SU-DHL-6 (cell line): Measurements from ENCODE around the gene SPDEF.

Source experiments
- H2AFZ ChIP-seq: fragments of 200-600 bp; sonication (generic); 2 replicates; pipeline ENCODE4 v1.6.1; 2014; ENCODE audit warnings: low read depth, mild to moderate bottlenecking, moderate library complexity, mixed read lengths, antibody characterized with exemption, low read length; ENCODE audit not compliant: severe bottlenecking
- H3F3A ChIP-seq: fragments of 200-600 bp; shearing (Covaris generic); 2 replicates; pipeline ENCODE4 v1.6.0; 2016; ENCODE audit warnings: antibody characterized with exemption, mild to moderate bottlenecking; ENCODE audit not compliant: insufficient read depth
- H3K27ac ChIP-seq: fragments of 200-600 bp; sonication (generic); 2 replicates; pipeline ENCODE4 v1.5.1; 2016; ENCODE audit warnings: low read depth, mild to moderate bottlenecking, low read length, moderate library complexity, mixed read lengths
- H3K27me3 ChIP-seq: fragments of 200-600 bp; sonication (generic), shearing (Covaris generic); 2 replicates; pipeline ENCODE4 v1.6.0; 2014; ENCODE audit warnings: mild to moderate bottlenecking, low read length
- H3K36me3 ChIP-seq: fragments of 200-600 bp; sonication (generic); 2 replicates; pipeline ENCODE4 v1.6.1; 2014; ENCODE audit warnings: mild to moderate bottlenecking, low read length, mixed read lengths
- H3K4me2 ChIP-seq: fragments of 300-600, 200-600 bp; shearing (Covaris generic), sonication (generic); 2 replicates; pipeline ENCODE4 v1.6.0; 2014; ENCODE audit warnings: low read length, low read depth, mild to moderate bottlenecking; ENCODE audit not compliant: poor library complexity, severe bottlenecking
- H3K4me3 ChIP-seq: fragments of 200-600 bp; sonication (generic); 2 replicates; pipeline ENCODE4 v1.5.1; 2014; ENCODE audit warnings: antibody characterized with exemption, low read length, mild to moderate bottlenecking, mixed read lengths; ENCODE audit not compliant: insufficient read depth, poor library complexity, severe bottlenecking
- H3K79me2 ChIP-seq: fragments of 200-600 bp; sonication (generic); 2 replicates; pipeline ENCODE4 v1.6.1; 2014; ENCODE audit warnings: mild to moderate bottlenecking, low read length, moderate library complexity; ENCODE audit not compliant: insufficient read depth
- H3K9ac ChIP-seq: fragments of 200-600 bp; sonication (generic); 2 replicates; pipeline ENCODE4 v1.7.0; 2014; ENCODE audit warnings: mild to moderate bottlenecking, low read length
- H3K9me2 ChIP-seq: fragments of 200-600 bp; sonication (generic); replicated peaks from 2 replicates; pipeline ENCODE4 v1.6.1; 2014; ENCODE audit warnings: low read length; ENCODE audit not compliant: insufficient read depth
- H3K9me3 ChIP-seq: fragments of 200-600 bp; sonication (generic); 2 replicates; pipeline ENCODE4 v1.6.1; 2014; ENCODE audit warnings: low read length, mixed read lengths; ENCODE audit not compliant: insufficient read depth
- H4K20me1 ChIP-seq: fragments of 200-600 bp; sonication (generic); 2 replicates; pipeline ENCODE4 v1.6.1; 2014; ENCODE audit warnings: low read depth, mild to moderate bottlenecking, antibody characterized with exemption, low read length, moderate library complexity, mixed read lengths
- EZH2phosphoT487 ChIP-seq: fragments of 200-600 bp; sonication (generic), shearing (Covaris generic); conservative IDR thresholded peaks from 2 replicates; pipeline ENCODE4 v1.6.1; 2018; ENCODE audit warnings: mild to moderate bottlenecking, antibody characterized with exemption, low read length, moderate library complexity, mixed read lengths
- TF ChIP-seq, protein P1 (sequence below): fragments of 200-600 bp; sonication (generic); IDR thresholded peaks from one replicate; pipeline ENCODE4 v1.5.1; 2017; ENCODE audit warnings: antibody characterized with exemption, mild to moderate bottlenecking, low read length, moderate library complexity; ENCODE audit not compliant: insufficient read depth, poor library complexity, severe bottlenecking

Gene SPDEF

DNA sequence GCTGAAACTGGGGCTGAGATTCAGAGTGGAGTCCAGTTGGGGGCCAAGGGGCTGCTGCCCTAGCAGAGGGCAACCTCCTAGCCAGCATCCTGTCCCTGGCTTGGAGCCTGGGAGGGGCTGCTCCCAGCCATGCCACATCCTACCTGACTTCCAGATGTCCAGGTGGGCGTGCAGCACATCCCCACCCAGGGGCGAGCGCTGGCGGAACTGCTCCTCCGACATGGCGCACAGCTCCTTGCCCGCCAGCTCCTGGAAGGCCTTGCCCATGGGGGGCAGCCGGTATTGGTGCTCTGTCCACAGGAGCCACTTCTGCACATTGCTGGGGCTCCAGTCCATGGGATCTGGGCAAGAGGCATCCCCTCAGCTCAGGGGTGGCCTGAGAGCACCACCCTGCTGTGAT, 15.3 kb downstream of the SPDEF start:
- Histone ChIP-seq H3K9ac (no peak overlapping the region), H3K27me3 (no peaks in the 10 kb centered on the region), H3K27ac (no peak overlapping the region), H3K4me2 (no peak overlapping the region), H3K9me2 (no peaks in the 10 kb centered on the region), H3K9me3 (no peaks in the 10 kb centered on the region), H2AFZ (no peak overlapping the region), H3K36me3 (no peaks in the 10 kb centered on the region), H3K4me3 (no peak overlapping the region), H3K79me2 (no peaks in the 10 kb centered on the region), H3F3A (no peaks in the 10 kb centered on the region), H4K20me1 (no peaks in the 10 kb centered on the region)
- no peak for TF ChIP-seq EZH2phosphoT487
- TF ChIP-seq, protein P1, sequence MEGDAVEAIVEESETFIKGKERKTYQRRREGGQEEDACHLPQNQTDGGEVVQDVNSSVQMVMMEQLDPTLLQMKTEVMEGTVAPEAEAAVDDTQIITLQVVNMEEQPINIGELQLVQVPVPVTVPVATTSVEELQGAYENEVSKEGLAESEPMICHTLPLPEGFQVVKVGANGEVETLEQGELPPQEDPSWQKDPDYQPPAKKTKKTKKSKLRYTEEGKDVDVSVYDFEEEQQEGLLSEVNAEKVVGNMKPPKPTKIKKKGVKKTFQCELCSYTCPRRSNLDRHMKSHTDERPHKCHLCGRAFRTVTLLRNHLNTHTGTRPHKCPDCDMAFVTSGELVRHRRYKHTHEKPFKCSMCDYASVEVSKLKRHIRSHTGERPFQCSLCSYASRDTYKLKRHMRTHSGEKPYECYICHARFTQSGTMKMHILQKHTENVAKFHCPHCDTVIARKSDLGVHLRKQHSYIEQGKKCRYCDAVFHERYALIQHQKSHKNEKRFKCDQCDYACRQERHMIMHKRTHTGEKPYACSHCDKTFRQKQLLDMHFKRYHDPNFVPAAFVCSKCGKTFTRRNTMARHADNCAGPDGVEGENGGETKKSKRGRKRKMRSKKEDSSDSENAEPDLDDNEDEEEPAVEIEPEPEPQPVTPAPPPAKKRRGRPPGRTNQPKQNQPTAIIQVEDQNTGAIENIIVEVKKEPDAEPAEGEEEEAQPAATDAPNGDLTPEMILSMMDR: no peak

DNA sequence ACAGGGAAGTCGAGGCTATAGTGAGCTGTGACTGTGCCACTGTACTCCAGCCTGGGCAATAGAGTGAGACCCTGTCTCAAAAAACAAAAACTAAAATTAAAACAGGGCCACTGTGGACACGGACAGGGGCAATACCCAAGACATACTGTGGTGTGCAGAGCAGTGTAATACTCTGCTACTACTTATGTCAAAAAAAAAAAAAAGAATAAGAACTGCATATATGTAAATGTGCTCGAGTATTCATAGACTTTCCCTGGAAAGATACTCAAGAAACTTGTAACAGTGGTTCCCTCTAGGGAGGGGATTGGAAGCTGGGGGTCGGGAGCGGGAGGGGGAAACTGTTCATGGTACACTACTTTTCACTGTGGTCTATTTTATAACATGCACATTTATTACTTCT, 15.9 kb downstream of the SPDEF start:
- Histone ChIP-seq H4K20me1 (no peaks in the 10 kb centered on the region), H3K9me3 (no peaks in the 10 kb centered on the region), H3K27ac (no peak overlapping the region), H3K36me3 (no peaks in the 10 kb centered on the region), H3F3A (no peaks in the 10 kb centered on the region), H2AFZ (no peak overlapping the region), H3K79me2 (no peaks in the 10 kb centered on the region), H3K27me3 (no peaks in the 10 kb centered on the region), H3K4me2 (no peak overlapping the region), H3K4me3 (no peak overlapping the region), H3K9me2 (no peaks in the 10 kb centered on the region), H3K9ac (no peak overlapping the region)
- TF ChIP-seq, protein P1: no peak
- no peak for TF ChIP-seq EZH2phosphoT487

GRCh38 chr6:34539181-34539580, 16.9 kb downstream of the SPDEF start:
- no peak overlapping the region for H3K4me3 ChIP-seq
- no peak for TF ChIP-seq EZH2phosphoT487
- no peaks in the 10 kb centered on the region for H3F3A ChIP-seq
- no peaks in the 10 kb centered on the region for H3K9me3 ChIP-seq
- no peaks in the 10 kb centered on the region for H3K79me2 ChIP-seq
- H3K9ac ChIP-seq: no peak overlapping the region
- no peak overlapping the region for H3K27ac ChIP-seq
- no peaks in the 10 kb centered on the region for H3K9me2 ChIP-seq
- H3K27me3 ChIP-seq: no peaks in the 10 kb centered on the region
- no peaks in the 10 kb centered on the region for H4K20me1 ChIP-seq
- no peak overlapping the region for H3K4me2 ChIP-seq
- H3K36me3 ChIP-seq: no peaks in the 10 kb centered on the region
- no peak overlapping the region for H2AFZ ChIP-seq

DNA sequence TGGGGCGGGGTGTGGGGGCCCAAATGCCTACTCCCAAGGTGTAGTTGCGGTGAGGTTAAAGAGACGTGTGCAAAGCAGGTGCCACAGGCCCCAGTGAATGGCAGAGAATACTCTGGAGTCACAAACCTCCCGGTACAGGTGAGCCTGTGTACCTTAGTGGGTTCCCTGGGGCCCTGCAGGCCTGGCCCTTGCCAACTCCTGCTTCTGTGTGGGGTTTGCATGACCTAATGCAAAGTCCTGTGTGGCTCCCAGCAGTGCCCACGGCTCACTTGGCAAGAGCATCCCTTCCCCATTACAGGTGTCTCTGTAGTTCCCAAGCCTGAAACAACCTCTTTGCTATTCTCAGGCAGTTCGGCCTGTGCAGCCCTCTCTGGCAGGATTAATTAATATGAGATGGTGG, 17.5 kb downstream of the SPDEF start:
- no peaks in the 10 kb centered on the region for H3F3A ChIP-seq
- H3K4me3 ChIP-seq: no peak overlapping the region
- no peaks in the 10 kb centered on the region for H4K20me1 ChIP-seq
- H3K27me3 ChIP-seq: no peaks in the 10 kb centered on the region
- H3K4me2 ChIP-seq: no peak overlapping the region
- H3K36me3 ChIP-seq: no peaks in the 10 kb centered on the region
- no peak overlapping the region for H3K9ac ChIP-seq
- no peaks in the 10 kb centered on the region for H3K9me3 ChIP-seq
- TF ChIP-seq EZH2phosphoT487: no peak
- TF ChIP-seq, protein P1: no peak
- no peaks in the 10 kb centered on the region for H3K9me2 ChIP-seq
- no peak overlapping the region for H3K27ac ChIP-seq
- H2AFZ ChIP-seq: no peak overlapping the region
- H3K79me2 ChIP-seq: no peaks in the 10 kb centered on the region
